Ishikawa (cell line): ENCODE data around the gene TXK.

Experiments
- CEBPB ChIP-seq: IDR thresholded peaks from 2 replicates; pipeline ENCODE4 v1.6.1; 2012
- EP300 ChIP-seq: IDR thresholded peaks from 2 replicates; pipeline ENCODE4 v1.6.1; 2012; ENCODE audit warnings: borderline replicate concordance
- FOXM1 ChIP-seq: IDR thresholded peaks from 2 replicates; pipeline ENCODE4 v1.6.1; 2012; ENCODE audit warnings: low read depth, borderline replicate concordance
- NFIC ChIP-seq: IDR thresholded peaks from 2 replicates; pipeline ENCODE4 v1.6.1; 2012
- REST ChIP-seq: IDR thresholded peaks from 2 replicates; pipeline ENCODE4 v1.6.1; 2012; ENCODE audit warnings: low read depth, mild to moderate bottlenecking
- TEAD4 ChIP-seq: IDR thresholded peaks from 2 replicates; pipeline ENCODE4 v1.6.1; 2012

- TF ChIP-seq NFIC = no peak
- TF ChIP-seq CEBPB = no peak
- no peak for TF ChIP-seq EP300
- TF ChIP-seq FOXM1 = no peak
- TF ChIP-seq TEAD4 = no peak
- no peak for TF ChIP-seq REST
Measured at GRCh38 chr4:48153791-48154550, 19.9 kb upstream of the TXK start.
